SK-N-SH treated with all-trans-retinoic acid at 6 μM for 48 hours (cell line): ENCODE measurements around the gene STARD3.
"Not testable (repeated sequence)": the region's sequence is repeated elsewhere in the genome, so short reads cannot be mapped to it uniquely, and the experiment has no call there.

Source experiments
- ATAC-seq: fragments of 200-7000 bp; cut with Tn5 transposase; 3 replicates; pipeline ENCODE4 v1.9.1; 2020; ENCODE audit warnings: mild to moderate bottlenecking, moderate library complexity
- ARNTL ChIP-seq: fragments of 450-650 bp; formaldehyde crosslinking; IDR thresholded peaks from 2 replicates; pipeline ENCODE4 v1.5.0; 2020; ENCODE audit warnings: low read depth, mild to moderate bottlenecking, moderate library complexity, borderline replicate concordance
- BACH2 ChIP-seq: fragments of 250-450 bp; sonication (Bioruptor Pico); IDR thresholded peaks from 2 replicates; pipeline ENCODE4 v1.9.0; 2021; ENCODE audit warnings: mild to moderate bottlenecking, borderline replicate concordance
- CSDC2 ChIP-seq: fragments of 250-450 bp; sonication (Bioruptor Pico); IDR thresholded peaks from 2 replicates; pipeline ENCODE4 v1.5.0; 2020; ENCODE audit warnings: mild to moderate bottlenecking, moderate library complexity
- ESRRG ChIP-seq: fragments of 250-450 bp; sonication (Bioruptor Pico); IDR thresholded peaks from 2 replicates; pipeline ENCODE4 v1.6.1; 2021; ENCODE audit warnings: mild to moderate bottlenecking
- GLIS3 ChIP-seq: fragments of 250-450 bp; sonication (Bioruptor Pico); IDR thresholded peaks from 2 replicates; pipeline ENCODE4 v1.5.0; 2020; ENCODE audit warnings: mild to moderate bottlenecking, moderate library complexity
- ISL1 ChIP-seq: fragments of 250-450 bp; sonication (Bioruptor Pico); IDR thresholded peaks from 2 replicates; pipeline ENCODE4 v2.1.2; 2022; ENCODE audit warnings: mild to moderate bottlenecking, moderate library complexity
- OSR1 ChIP-seq: fragments of 250-450 bp; sonication (Bioruptor Pico); IDR thresholded peaks from 2 replicates; pipeline ENCODE4 v1.8.0; 2022; ENCODE audit warnings: moderate library complexity, mild to moderate bottlenecking, inconsistent platforms
- RARB ChIP-seq: fragments of 250-450 bp; sonication (Bioruptor Pico); IDR thresholded peaks from 2 replicates; pipeline ENCODE4 v1.8.0; 2021; ENCODE audit warnings: mild to moderate bottlenecking, moderate library complexity
- SNAI2 ChIP-seq: fragments of 250-450 bp; sonication (Bioruptor Pico); IDR thresholded peaks from 2 replicates; pipeline ENCODE4 v1.5.0; 2020; ENCODE audit warnings: mild to moderate bottlenecking, moderate library complexity
- TCF4 ChIP-seq: fragments of 250-450 bp; sonication (Bioruptor Pico); IDR thresholded peaks from 2 replicates; pipeline ENCODE4 v1.8.0; 2021; ENCODE audit warnings: mild to moderate bottlenecking, moderate library complexity, borderline replicate concordance
- ZC3H10 ChIP-seq: fragments of 250-450 bp; sonication (Bioruptor Pico); IDR thresholded peaks from 2 replicates; pipeline ENCODE4 v1.5.1; 2021; ENCODE audit warnings: mild to moderate bottlenecking, moderate library complexity
- ZFP3 ChIP-seq: fragments of 250-450 bp; sonication (Bioruptor Pico); IDR thresholded peaks from 2 replicates; pipeline ENCODE4 v1.5.0; 2020; ENCODE audit warnings: mild to moderate bottlenecking, moderate library complexity
- ZFP30 ChIP-seq: fragments of 450-650 bp; formaldehyde crosslinking; IDR thresholded peaks from 2 replicates; pipeline ENCODE4 v1.5.0; 2022; ENCODE audit warnings: mild to moderate bottlenecking, moderate library complexity
- ZNF565 ChIP-seq: fragments of 450-650 bp; formaldehyde crosslinking; conservative IDR thresholded peaks from 2 replicates; pipeline ENCODE4 v1.5.0; 2020; ENCODE audit warnings: low read depth, mild to moderate bottlenecking, moderate library complexity
- ZNF70 ChIP-seq: fragments of 450-650 bp; formaldehyde crosslinking; IDR thresholded peaks from 2 replicates; pipeline ENCODE4 v1.5.0; 2020; ENCODE audit warnings: mild to moderate bottlenecking, moderate library complexity
- ZNF8 ChIP-seq: fragments of 450-650 bp; formaldehyde crosslinking; IDR thresholded peaks from 2 replicates; pipeline ENCODE4 v1.5.0; 2020; ENCODE audit warnings: mild to moderate bottlenecking, moderate library complexity
- TF ChIP-seq, protein P1 (sequence below): fragments of 250-450 bp; sonication (Bioruptor Pico); IDR thresholded peaks from 2 replicates; pipeline ENCODE4 v1.5.1; 2020; ENCODE audit warnings: low read depth, mild to moderate bottlenecking, moderate library complexity
- TF ChIP-seq, protein P2 (sequence below): fragments of 250-450 bp; sonication (Bioruptor Pico); IDR thresholded peaks from 2 replicates; pipeline ENCODE4 v1.8.0; 2021; ENCODE audit warnings: low read depth, mild to moderate bottlenecking, moderate library complexity, borderline replicate concordance
- TF ChIP-seq, protein P3 (sequence below): fragments of 250-450 bp; sonication (Bioruptor Pico); IDR thresholded peaks from 2 replicates; pipeline ENCODE4 v1.5.0; 2020; ENCODE audit warnings: mild to moderate bottlenecking, moderate library complexity
- TF ChIP-seq, protein P4 (sequence below): fragments of 250-450 bp; sonication (Bioruptor Pico); IDR thresholded peaks from 2 replicates; pipeline ENCODE4 v1.5.1; 2021; ENCODE audit warnings: mild to moderate bottlenecking, moderate library complexity
- TF ChIP-seq, protein P5 (sequence below): fragments of 250-450 bp; sonication (Bioruptor Pico); IDR thresholded peaks from 2 replicates; pipeline ENCODE4 v1.8.0; 2020; ENCODE audit warnings: mild to moderate bottlenecking, moderate library complexity, borderline replicate concordance

STARD3 gene

DNA sequence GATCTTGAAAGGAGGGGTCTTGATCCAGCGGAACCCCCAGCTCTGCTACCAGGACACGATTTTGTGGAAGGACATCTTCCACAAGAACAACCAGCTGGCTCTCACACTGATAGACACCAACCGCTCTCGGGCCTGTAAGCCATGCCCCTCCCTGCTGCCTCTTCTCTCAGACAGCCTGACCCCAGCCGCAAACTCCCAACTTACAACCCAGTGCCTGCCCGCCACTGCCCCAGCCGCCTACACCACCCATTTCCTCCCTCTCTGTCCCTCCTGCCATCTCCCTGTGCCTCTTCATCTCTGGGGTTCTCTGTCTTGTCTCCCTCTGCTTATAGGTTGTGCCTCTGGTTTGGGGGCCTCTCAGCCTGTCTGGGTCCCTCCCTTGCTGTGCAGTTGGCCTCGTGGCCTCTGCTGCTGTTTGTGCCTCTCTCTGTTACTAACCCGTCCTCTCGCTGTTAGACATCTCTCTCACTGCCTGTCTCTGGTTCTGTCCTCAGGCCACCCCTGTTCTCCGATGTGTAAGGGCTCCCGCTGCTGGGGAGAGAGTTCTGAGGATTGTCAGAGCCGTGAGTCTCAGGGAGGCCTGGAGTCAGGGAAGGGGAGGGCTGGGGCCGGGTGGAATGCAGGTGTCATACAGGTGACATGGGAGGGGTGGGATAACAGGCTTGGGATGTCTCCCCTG, 72.5 kb downstream of the STARD3 start:
- ATAC-seq, result no peak
- TF ChIP-seq ESRRG (CRISPR knock-in tag), result no peak
- no peak for TF ChIP-seq ZNF8
- TF ChIP-seq, protein P1, sequence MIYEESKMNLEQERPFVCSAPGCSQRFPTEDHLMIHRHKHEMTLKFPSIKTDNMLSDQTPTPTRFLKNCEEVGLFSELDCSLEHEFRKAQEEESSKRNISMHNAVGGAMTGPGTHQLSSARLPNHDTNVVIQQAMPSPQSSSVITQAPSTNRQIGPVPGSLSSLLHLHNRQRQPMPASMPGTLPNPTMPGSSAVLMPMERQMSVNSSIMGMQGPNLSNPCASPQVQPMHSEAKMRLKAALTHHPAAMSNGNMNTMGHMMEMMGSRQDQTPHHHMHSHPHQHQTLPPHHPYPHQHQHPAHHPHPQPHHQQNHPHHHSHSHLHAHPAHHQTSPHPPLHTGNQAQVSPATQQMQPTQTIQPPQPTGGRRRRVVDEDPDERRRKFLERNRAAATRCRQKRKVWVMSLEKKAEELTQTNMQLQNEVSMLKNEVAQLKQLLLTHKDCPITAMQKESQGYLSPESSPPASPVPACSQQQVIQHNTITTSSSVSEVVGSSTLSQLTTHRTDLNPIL (CRISPR knock-in tag), result no peak
- TF ChIP-seq TCF4 (CRISPR knock-in tag), result no peak
- TF ChIP-seq, protein P2, sequence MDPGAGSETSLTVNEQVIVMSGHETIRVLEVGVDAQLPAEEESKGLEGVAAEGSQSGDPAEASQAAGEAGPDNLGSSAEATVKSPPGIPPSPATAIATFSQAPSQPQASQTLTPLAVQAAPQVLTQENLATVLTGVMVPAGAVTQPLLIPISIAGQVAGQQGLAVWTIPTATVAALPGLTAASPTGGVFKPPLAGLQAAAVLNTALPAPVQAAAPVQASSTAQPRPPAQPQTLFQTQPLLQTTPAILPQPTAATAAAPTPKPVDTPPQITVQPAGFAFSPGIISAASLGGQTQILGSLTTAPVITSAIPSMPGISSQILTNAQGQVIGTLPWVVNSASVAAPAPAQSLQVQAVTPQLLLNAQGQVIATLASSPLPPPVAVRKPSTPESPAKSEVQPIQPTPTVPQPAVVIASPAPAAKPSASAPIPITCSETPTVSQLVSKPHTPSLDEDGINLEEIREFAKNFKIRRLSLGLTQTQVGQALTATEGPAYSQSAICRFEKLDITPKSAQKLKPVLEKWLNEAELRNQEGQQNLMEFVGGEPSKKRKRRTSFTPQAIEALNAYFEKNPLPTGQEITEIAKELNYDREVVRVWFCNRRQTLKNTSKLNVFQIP (CRISPR knock-in tag), result no peak
- TF ChIP-seq ZNF70 (CRISPR knock-in tag), result no peak
- no peak for TF ChIP-seq RARB (CRISPR knock-in tag)
- TF ChIP-seq, protein P3, sequence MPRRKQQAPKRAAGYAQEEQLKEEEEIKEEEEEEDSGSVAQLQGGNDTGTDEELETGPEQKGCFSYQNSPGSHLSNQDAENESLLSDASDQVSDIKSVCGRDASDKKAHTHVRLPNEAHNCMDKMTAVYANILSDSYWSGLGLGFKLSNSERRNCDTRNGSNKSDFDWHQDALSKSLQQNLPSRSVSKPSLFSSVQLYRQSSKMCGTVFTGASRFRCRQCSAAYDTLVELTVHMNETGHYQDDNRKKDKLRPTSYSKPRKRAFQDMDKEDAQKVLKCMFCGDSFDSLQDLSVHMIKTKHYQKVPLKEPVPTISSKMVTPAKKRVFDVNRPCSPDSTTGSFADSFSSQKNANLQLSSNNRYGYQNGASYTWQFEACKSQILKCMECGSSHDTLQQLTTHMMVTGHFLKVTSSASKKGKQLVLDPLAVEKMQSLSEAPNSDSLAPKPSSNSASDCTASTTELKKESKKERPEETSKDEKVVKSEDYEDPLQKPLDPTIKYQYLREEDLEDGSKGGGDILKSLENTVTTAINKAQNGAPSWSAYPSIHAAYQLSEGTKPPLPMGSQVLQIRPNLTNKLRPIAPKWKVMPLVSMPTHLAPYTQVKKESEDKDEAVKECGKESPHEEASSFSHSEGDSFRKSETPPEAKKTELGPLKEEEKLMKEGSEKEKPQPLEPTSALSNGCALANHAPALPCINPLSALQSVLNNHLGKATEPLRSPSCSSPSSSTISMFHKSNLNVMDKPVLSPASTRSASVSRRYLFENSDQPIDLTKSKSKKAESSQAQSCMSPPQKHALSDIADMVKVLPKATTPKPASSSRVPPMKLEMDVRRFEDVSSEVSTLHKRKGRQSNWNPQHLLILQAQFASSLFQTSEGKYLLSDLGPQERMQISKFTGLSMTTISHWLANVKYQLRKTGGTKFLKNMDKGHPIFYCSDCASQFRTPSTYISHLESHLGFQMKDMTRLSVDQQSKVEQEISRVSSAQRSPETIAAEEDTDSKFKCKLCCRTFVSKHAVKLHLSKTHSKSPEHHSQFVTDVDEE (CRISPR knock-in tag), result no peak
- TF ChIP-seq GLIS3 (CRISPR knock-in tag), result no peak
- TF ChIP-seq ZNF565 (CRISPR knock-in tag), result no peak
- TF ChIP-seq, protein P4, sequence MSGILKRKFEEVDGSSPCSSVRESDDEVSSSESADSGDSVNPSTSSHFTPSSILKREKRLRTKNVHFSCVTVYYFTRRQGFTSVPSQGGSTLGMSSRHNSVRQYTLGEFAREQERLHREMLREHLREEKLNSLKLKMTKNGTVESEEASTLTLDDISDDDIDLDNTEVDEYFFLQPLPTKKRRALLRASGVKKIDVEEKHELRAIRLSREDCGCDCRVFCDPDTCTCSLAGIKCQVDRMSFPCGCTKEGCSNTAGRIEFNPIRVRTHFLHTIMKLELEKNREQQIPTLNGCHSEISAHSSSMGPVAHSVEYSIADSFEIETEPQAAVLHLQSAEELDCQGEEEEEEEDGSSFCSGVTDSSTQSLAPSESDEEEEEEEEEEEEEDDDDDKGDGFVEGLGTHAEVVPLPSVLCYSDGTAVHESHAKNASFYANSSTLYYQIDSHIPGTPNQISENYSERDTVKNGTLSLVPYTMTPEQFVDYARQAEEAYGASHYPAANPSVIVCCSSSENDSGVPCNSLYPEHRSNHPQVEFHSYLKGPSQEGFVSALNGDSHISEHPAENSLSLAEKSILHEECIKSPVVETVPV (CRISPR knock-in tag), result no peak
- no peak for TF ChIP-seq ISL1 (CRISPR knock-in tag)
- no peak for TF ChIP-seq ZC3H10 (CRISPR knock-in tag)
- TF ChIP-seq CSDC2 (CRISPR knock-in tag), result no peak
- TF ChIP-seq SNAI2, result no peak
- no peak for TF ChIP-seq BACH2 (CRISPR knock-in tag)
- no peak for TF ChIP-seq ZFP3 (CRISPR knock-in tag)
- no peak for TF ChIP-seq OSR1
- no peak for TF ChIP-seq ZFP30 (CRISPR knock-in tag)
- TF ChIP-seq, all 23 proteins: peak for 0

DNA sequence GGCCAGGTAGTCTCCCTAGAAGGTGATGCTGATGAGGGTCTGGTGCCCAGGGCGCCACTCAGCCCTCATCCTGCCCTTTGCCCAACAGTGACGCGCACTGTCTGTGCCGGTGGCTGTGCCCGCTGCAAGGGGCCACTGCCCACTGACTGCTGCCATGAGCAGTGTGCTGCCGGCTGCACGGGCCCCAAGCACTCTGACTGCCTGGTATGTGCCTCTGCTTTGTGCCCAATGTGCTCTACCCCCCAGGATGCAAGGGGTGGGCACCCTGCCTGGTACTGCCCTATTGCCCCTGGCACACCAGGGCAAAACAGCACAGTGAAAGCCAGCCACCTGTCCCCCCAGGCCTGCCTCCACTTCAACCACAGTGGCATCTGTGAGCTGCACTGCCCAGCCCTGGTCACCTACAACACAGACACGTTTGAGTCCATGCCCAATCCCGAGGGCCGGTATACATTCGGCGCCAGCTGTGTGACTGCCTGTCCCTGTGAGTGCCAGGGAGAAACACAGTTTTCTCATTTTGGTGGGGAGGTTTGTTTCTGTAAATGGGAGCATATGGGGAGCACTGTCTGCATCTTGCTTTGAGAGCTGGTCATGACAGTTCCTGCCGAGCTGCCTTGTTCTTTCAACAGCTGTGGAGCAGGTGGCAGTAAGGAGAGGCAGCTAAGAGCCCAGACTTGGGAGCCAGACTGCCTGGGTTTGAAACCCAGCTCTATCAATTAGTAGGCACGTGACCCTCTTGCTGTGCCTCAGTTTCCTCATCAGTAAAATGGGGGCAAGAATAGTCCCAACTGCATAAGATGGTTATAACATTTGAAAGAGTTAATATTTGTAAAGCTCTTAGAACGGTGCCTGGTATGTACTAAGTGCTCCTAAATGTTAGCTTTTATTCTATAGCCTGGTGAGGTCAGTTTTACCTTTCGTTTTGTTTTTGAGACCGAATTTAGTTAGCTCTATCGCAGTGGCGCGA, 73.3 kb downstream of the STARD3 start:
- TF ChIP-seq TCF4 (CRISPR knock-in tag) (no peak), ZFP30 (CRISPR knock-in tag) (no peak), ZC3H10 (CRISPR knock-in tag) (no peak), ZNF8 (no peak), OSR1 (no peak), ZNF70 (CRISPR knock-in tag) (no peak), BACH2 (CRISPR knock-in tag) (no peak), GLIS3 (CRISPR knock-in tag) (no peak), ARNTL (CRISPR knock-in tag) (no peak), ESRRG (CRISPR knock-in tag) (no peak), SNAI2 (no peak), RARB (CRISPR knock-in tag) (no peak), ISL1 (CRISPR knock-in tag) (no peak)
- TF ChIP-seq, protein P1 (CRISPR knock-in tag), result no peak
- TF ChIP-seq, protein P3 (CRISPR knock-in tag), result no peak
- TF ChIP-seq, protein P5, sequence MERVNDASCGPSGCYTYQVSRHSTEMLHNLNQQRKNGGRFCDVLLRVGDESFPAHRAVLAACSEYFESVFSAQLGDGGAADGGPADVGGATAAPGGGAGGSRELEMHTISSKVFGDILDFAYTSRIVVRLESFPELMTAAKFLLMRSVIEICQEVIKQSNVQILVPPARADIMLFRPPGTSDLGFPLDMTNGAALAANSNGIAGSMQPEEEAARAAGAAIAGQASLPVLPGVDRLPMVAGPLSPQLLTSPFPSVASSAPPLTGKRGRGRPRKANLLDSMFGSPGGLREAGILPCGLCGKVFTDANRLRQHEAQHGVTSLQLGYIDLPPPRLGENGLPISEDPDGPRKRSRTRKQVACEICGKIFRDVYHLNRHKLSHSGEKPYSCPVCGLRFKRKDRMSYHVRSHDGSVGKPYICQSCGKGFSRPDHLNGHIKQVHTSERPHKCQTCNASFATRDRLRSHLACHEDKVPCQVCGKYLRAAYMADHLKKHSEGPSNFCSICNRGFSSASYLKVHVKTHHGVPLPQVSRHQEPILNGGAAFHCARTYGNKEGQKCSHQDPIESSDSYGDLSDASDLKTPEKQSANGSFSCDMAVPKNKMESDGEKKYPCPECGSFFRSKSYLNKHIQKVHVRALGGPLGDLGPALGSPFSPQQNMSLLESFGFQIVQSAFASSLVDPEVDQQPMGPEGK, result no peak
- ATAC-seq, result no peak

DNA sequence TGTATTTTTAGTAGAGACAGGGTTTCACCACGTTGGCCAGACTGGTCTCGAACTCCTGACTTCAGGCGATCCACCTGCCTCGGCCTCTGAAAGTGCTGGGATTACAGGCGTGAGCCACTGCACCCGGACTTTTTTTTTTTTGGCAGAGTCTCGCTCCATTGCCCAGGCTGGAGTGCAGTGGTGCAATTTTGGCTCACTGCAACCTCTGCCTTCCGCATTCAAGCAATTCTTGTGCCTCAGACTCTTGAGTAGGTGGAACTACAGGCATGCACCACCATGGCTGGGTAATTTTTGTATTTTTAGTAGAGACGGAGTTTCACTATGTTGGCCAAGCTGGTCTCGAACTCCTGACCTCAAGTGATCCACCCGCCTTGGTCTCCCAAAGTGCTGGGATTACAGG, 74.1 kb downstream of the STARD3 start:
- not testable (repeated sequence) for ATAC-seq
